Spleen (tissue), 7 donors: ENCODE measurements around the gene DTD1.

Source experiments
- POLR2A ChIP-seq, 3 donors: fragments of 450-650 bp; IDR thresholded peaks; one replicate each; pipeline ENCODE4 v1.5.1; 2017; ENCODE audit warnings: antibody characterized with exemption in 3 of 3, mild to moderate bottlenecking in 1 of 3
- POLR2AphosphoS5 ChIP-seq, 3 donors: sonication (generic); formaldehyde crosslinking; IDR thresholded peaks; one replicate each; pipeline ENCODE4 v1.5.1; 2017; ENCODE audit warnings: antibody characterized with exemption in 3 of 3
- TF ChIP-seq, protein P1 (sequence below), 11 experiments: fragments of 200-600 bp in 7 of 11; fragments of 450-650 bp in 4 of 11; sonication (generic) in 4 of 11; IDR thresholded peaks in 8 of 11; conservative IDR thresholded peaks in 3 of 11; 1 replicate in 7 of 11; 2 replicates in 4 of 11; pipeline versions ENCODE4 v1.4.0 to v1.8.0; 2016 to 2021; ENCODE audit warnings: antibody characterized with exemption in 11 of 11, inconsistent platforms in 4 of 11, mild to moderate bottlenecking in 1 of 11
- donor health status: DM: no; HTN: no; CAD: no; lungs with moderate emphysema.
- donor health status: DM: no; HTN: no; CAD: no.
- donor health status: DM: no; HTN: no; CAD: no.

DNA sequence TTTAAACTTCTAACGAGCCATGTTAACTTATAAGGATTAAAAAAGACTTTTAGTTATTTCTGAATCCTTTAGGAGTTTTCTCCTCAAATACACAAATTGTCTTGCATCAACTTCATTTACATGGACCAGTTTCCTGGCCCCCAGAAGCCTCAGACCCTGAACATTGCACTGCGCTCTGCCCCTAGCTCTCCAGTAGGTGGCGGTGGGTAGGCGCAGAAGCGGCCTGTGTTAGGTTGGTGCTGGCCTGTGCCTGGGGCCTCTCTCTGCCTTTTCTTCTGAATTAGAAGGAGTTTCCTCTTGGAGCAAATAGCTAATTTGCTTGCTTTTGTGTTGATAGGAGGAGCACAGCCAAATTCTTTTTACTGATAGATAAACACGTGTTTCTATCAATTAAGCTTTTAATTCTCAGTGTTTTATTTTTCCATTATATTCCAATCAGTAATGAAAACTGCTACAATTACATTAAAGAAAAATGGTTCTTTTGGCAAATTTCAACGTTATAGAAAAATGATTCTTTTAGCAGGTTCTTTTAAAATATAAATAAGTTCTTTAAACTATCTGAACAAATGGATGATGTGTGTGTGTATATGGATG lies 44.4 kb downstream of the DTD1 start:
- TF ChIP-seq POLR2A (IDR thresholded peaks at IDR 0.05) (no peak), POLR2AphosphoS5 (IDR thresholded peaks at IDR 0.05) (peak in 1 of 3 donors; percentile 34)
- TF ChIP-seq, protein P1, sequence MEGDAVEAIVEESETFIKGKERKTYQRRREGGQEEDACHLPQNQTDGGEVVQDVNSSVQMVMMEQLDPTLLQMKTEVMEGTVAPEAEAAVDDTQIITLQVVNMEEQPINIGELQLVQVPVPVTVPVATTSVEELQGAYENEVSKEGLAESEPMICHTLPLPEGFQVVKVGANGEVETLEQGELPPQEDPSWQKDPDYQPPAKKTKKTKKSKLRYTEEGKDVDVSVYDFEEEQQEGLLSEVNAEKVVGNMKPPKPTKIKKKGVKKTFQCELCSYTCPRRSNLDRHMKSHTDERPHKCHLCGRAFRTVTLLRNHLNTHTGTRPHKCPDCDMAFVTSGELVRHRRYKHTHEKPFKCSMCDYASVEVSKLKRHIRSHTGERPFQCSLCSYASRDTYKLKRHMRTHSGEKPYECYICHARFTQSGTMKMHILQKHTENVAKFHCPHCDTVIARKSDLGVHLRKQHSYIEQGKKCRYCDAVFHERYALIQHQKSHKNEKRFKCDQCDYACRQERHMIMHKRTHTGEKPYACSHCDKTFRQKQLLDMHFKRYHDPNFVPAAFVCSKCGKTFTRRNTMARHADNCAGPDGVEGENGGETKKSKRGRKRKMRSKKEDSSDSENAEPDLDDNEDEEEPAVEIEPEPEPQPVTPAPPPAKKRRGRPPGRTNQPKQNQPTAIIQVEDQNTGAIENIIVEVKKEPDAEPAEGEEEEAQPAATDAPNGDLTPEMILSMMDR (IDR thresholded peaks at IDR 0.05 in 8 of 11, conservative IDR thresholded peaks at IDR 0.05 in 3 of 11), result peak; percentile 18 to 89 (median 74)
